ENCODE measurements around the gene KCNJ16. TPM values are rescaled to one million over a fixed set of nuclear protein-coding genes. Genes with fewer than 3 reads are reported as not detected.

The KCNJ16 gene
- total and polyA plus RNA-seq, 4 donors: 0.35 to 4.0 (median 1.3) TPM

DNA sequence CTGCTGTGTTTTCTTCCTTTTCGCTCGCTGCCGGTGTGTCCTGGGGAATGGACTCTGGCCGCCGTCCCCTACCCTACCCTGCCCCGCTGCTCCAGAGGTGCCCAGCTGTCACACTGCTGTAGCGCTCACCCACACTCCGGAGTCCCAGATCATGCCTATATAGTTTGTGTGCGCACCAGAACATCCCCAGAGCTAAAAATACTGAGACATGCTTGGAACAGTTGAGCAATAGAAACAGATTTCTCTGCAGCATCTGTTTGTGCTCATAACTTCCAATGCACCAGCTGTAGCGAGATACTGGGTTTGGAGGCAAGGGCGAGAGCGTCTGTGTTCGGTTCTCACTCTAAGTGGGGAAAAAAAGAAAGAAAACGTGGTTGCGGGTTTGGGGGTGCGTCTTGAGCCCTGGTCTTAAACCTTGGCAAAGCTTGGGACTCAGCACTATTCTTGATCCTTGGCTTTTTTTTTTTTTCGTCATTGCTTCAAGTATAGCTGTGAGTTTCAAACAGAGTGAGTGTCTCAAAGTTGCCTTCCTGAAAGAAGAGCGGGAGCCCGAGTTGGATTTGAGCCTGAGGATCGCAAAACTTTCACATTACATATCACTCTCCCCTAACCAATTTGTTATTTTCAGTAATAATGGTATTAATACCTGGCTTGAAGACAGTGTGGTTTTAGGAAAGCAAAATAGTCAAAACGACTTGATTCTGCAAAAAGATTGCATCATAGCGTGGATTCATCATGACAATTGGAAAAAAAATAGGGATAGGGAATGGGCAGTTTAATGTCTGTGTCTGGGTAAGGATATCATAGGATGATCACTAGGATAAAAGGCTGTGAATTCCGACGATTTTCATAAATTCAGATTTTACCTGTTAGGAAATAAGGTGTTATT is 94.9 kb downstream of the KCNJ16 start:
- ATAC-seq (ENCODE audit: insufficient read depth, low FRiP score): peak; percentile 13
- WGBS, 2 donors: 9 to 10% methylated on average over 24 of the region's 24 CpGs
- TF ChIP-seq, protein P1, sequence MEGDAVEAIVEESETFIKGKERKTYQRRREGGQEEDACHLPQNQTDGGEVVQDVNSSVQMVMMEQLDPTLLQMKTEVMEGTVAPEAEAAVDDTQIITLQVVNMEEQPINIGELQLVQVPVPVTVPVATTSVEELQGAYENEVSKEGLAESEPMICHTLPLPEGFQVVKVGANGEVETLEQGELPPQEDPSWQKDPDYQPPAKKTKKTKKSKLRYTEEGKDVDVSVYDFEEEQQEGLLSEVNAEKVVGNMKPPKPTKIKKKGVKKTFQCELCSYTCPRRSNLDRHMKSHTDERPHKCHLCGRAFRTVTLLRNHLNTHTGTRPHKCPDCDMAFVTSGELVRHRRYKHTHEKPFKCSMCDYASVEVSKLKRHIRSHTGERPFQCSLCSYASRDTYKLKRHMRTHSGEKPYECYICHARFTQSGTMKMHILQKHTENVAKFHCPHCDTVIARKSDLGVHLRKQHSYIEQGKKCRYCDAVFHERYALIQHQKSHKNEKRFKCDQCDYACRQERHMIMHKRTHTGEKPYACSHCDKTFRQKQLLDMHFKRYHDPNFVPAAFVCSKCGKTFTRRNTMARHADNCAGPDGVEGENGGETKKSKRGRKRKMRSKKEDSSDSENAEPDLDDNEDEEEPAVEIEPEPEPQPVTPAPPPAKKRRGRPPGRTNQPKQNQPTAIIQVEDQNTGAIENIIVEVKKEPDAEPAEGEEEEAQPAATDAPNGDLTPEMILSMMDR (IDR thresholded peaks at IDR 0.05; ENCODE audit: control extremely low read depth, extremely low read depth): no peak
- Histone ChIP-seq H3K27ac (ENCODE audit: low read depth in 1 of 2, low read length in 1 of 2) (peak overlapping the region; percentile 90 to 92), H3K9ac (ENCODE audit: insufficient read depth in 1 of 2, low read length in 2 of 2) (peak overlapping the region in 1 of 2 donors; percentile 46), H3K4me3 (peak overlapping the region; percentile 59), H3K4me1 (ENCODE audit: control insufficient read depth in 5 of 5, insufficient read depth in 5 of 5, low read length in 5 of 5) (peaks cover 0 to 19% (median 4%) of the 10 kb centered on the region in 5 donors), H3K27me3 (ENCODE audit: control insufficient read depth in 3 of 3, insufficient read depth in 3 of 3, low read length in 2 of 3) (peaks cover 0 to 24% (median 9%) of the 10 kb centered on the region in 3 donors), H3K9me3 (ENCODE audit: control insufficient read depth in 4 of 4, insufficient read depth in 3 of 4, low read length in 3 of 4) (peaks cover 0 to 2% (median 0%) of the 10 kb centered on the region in 4 donors), H3K36me3 (ENCODE audit: control insufficient read depth in 4 of 4, insufficient read depth in 4 of 4, low read length in 4 of 4) (peaks cover 0 to 2% (median 0%) of the 10 kb centered on the region in 4 donors)
- DNase-seq: peak; percentile 51 to 83 (median 82)

DNA sequence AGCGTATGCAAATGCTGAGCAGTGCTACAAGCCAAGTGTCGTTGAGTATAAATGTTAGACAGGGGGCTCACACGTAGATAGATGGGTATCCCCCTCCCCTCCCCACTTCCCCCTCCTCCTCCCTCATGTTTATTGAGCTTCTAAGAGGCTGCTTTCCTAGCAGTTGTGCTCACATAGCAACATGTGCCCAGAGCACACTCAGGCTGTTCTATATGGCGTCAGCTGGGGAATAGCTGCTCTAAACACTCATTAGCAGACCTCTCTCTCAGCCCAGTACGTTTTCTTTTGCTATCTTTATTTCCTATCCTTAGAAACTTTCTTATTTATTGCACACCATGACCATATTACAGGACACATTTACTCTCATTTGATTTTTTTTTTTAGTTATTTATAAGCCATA is 96.1 kb downstream of the KCNJ16 start:
- 55 to 72% methylated on average over 5 of the region's 5 CpGs for WGBS, 2 donors
- DNase-seq: peak in 2 of 3 donors; percentile 23 to 29
- H3K36me3 ChIP-seq (ENCODE audit: control insufficient read depth in 4 of 4, insufficient read depth in 4 of 4, low read length in 4 of 4): peaks cover under 1 to 8% (median 5%) of the 10 kb centered on the region in 4 donors
- H3K4me3 ChIP-seq: no peak overlapping the region
- peaks cover 0 to 2% (median 0%) of the 10 kb centered on the region in 4 donors for H3K9me3 ChIP-seq (ENCODE audit: control insufficient read depth in 4 of 4, insufficient read depth in 3 of 4, low read length in 3 of 4)
- peaks cover 0 to 17% (median 4%) of the 10 kb centered on the region in 5 donors for H3K4me1 ChIP-seq (ENCODE audit: control insufficient read depth in 5 of 5, insufficient read depth in 5 of 5, low read length in 5 of 5)
- H3K9ac ChIP-seq (ENCODE audit: insufficient read depth in 1 of 2, low read length in 2 of 2): no peak overlapping the region
- H3K27me3 ChIP-seq (ENCODE audit: control insufficient read depth in 3 of 3, insufficient read depth in 3 of 3, low read length in 2 of 3): peaks cover 0 to 24% (median 9%) of the 10 kb centered on the region in 3 donors
- TF ChIP-seq, protein P1 (IDR thresholded peaks at IDR 0.05; ENCODE audit: control extremely low read depth, extremely low read depth): no peak
- peak overlapping the region in 1 of 2 donors; percentile 90 for H3K27ac ChIP-seq (ENCODE audit: low read depth in 1 of 2, low read length in 1 of 2)
- no peak for ATAC-seq (ENCODE audit: insufficient read depth, low FRiP score)

DNA sequence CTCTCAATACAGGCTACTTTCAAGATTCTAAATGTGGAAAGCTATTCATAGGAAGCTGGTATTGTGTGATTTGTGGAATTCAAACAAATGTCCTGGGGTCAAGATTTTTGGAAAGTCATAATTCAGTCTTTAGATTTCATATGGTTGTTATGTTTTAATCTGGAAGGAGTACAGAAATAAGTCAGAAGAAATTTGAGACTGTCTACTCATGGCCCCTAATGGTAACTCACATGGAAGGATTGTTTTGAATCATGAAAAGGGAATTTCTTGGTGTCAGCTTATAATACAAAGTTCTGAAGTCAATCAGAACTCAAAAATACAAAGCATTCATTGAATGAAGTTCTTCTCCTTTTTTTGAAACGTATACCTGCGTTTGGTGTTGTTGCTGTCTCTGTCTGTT is 97.4 kb downstream of the KCNJ16 start:
- H3K27ac ChIP-seq (ENCODE audit: low read depth in 1 of 2, low read length in 1 of 2): peak overlapping the region in 1 of 2 donors; percentile 73
- peaks cover 3 to 9% (median 6%) of the 10 kb centered on the region in 4 donors for H3K36me3 ChIP-seq (ENCODE audit: control insufficient read depth in 4 of 4, insufficient read depth in 4 of 4, low read length in 4 of 4)
- no peak overlapping the region for H3K4me3 ChIP-seq
- 63 to 66% methylated on average over 2 of the region's 2 CpGs for WGBS, 2 donors
- TF ChIP-seq, protein P1 (IDR thresholded peaks at IDR 0.05; ENCODE audit: control extremely low read depth, extremely low read depth): no peak
- peaks cover 0 to 4% (median 0%) of the 10 kb centered on the region in 4 donors for H3K9me3 ChIP-seq (ENCODE audit: control insufficient read depth in 4 of 4, insufficient read depth in 3 of 4, low read length in 3 of 4)
- DNase-seq (no peak), ATAC-seq (ENCODE audit: insufficient read depth, low FRiP score) (no peak)
- peaks cover 0 to 17% (median 4%) of the 10 kb centered on the region in 5 donors for H3K4me1 ChIP-seq (ENCODE audit: control insufficient read depth in 5 of 5, insufficient read depth in 5 of 5, low read length in 5 of 5)
- peaks cover 0 to 24% (median 5%) of the 10 kb centered on the region in 3 donors for H3K27me3 ChIP-seq (ENCODE audit: control insufficient read depth in 3 of 3, insufficient read depth in 3 of 3, low read length in 2 of 3)
- no peak overlapping the region for H3K9ac ChIP-seq (ENCODE audit: insufficient read depth in 1 of 2, low read length in 2 of 2)

Data from lung (tissue), 12 donors.